SK-N-MC (cell line): ENCODE measurements around the gene NTN4.

Experiments
- EZH2 ChIP-seq: fragments of 200-600 bp; sonication (generic); IDR thresholded peaks from one replicate; pipeline ENCODE4 v1.6.1; 2017; ENCODE audit warnings: antibody characterized with exemption
- POLR2AphosphoS5 ChIP-seq: IDR thresholded peaks from 2 replicates; pipeline ENCODE4 v1.6.1; 2012; ENCODE audit warnings: mild to moderate bottlenecking, low read depth, low read length, borderline replicate concordance

- TF ChIP-seq EZH2 (no peak), POLR2AphosphoS5 (no peak)
These were observed 49.8 kb downstream of the NTN4 start for GRCh38 chr12:95740751-95741150.
